Measurements from ENCODE around the gene SLC9A3.

SLC9A3 gene

DNA sequence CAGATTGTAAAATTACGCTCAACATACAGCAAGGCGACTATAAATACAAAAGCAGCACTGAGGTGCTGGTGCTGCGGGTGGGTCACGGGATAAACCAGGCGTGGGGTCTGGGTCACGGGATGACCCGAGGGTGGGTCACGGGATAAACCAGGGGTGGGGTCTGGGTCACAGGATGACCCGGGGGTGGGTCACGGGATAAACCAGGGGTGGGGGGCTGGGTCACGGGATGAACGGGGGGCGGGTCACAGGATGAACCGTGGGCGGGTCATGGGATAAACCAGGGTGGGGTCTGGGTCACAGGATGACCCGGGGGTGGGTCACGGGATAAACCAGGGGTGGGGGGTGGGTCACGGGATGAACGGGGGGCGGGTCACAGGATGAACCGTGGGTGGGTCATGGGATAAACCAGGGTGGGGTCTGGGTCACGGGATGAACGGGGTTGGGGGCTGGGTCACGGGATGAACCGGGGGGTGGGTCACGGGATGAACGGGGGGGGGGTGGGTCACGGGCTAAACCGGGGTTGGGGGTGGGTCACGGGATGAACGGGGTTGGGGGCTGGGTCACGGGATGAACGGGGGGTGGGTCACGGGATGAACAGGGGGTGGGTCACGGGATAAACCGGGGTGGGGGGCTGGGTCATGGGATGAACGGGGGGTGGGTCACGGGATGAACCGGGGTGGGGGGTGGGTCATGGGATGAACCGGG is 30.2 kb upstream of the SLC9A3 start:
- DNase-seq: no peak

DNA sequence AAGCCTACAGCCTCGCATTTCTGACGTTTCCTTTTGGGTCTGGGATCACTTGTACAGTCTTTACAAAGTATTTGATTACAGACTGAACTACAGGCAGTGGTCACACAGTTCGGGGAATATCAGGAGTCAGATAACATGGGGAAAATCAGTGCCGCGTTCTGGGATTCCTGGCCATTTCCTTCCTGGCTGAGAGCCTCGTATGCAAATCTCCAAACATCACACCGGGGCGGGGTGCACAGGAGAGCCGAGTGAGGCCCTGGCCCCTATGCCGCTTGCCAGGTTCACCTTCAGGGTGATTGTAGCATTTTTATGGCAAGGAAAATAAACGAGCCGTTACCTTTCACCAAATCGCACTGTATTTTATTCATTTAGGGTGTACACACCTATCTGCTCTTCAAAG is 29.6 kb upstream of the SLC9A3 start:
- no peak for DNase-seq

DNA sequence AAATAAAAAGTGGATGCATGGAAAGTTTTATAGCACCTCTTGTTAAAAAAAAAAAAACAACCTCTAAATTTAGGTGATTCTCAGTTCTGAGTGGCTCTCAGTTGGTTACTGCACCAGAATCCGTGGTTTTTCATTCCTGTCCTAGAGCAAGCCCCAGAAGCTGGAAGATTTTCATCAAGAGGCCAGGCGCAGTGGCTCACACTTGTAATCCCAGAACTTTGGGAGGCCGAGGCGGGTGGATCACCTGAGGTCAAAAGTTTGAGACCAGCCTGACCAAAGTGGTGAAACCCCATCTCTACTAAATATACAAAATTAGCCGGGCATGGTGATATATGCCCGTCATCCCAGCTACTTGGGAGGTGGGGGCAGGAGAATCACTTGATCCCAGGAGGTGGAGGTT is 27.2 kb upstream of the SLC9A3 start:
- DNase-seq: no peak

DNA sequence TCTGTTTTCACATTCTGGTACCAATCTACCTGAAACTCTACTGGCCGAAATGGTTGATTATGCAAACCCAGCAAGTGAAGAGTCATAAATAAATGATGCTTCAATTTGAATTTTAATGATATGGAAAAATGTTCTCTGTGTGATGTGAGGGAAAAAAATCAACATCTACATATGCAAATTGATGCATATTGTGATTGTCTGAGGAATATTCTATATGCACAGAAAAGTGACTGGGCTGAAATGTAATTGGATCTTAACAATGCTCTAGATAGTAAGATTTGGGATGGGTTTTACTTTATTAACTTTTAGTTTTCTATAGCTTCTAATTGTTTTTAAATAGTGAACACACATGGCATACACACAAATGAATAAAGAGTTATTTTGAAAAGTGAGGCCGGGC is 25.0 kb upstream of the SLC9A3 start:
- DNase-seq: no peak

DNA sequence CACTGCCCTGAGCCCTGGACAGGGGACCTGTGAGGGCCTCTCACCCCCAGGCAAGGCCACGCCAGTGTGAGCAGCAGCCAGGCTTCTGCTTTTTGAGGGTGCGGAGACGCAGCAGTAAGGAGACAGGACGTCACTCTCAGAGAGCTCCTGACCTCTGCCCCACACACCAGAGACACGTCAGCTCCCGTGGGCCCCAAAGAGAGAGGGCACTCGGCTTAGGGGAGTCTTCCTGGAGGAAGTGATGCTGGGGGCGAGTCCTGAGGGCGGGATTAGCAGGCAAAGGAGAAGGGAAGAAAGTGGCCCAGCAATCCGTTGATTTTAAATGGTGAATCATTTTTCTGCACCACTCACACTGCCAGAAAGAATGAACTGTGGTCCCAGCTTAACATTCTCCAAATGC is 24.0 kb upstream of the SLC9A3 start:
- no peak for DNase-seq

DNA sequence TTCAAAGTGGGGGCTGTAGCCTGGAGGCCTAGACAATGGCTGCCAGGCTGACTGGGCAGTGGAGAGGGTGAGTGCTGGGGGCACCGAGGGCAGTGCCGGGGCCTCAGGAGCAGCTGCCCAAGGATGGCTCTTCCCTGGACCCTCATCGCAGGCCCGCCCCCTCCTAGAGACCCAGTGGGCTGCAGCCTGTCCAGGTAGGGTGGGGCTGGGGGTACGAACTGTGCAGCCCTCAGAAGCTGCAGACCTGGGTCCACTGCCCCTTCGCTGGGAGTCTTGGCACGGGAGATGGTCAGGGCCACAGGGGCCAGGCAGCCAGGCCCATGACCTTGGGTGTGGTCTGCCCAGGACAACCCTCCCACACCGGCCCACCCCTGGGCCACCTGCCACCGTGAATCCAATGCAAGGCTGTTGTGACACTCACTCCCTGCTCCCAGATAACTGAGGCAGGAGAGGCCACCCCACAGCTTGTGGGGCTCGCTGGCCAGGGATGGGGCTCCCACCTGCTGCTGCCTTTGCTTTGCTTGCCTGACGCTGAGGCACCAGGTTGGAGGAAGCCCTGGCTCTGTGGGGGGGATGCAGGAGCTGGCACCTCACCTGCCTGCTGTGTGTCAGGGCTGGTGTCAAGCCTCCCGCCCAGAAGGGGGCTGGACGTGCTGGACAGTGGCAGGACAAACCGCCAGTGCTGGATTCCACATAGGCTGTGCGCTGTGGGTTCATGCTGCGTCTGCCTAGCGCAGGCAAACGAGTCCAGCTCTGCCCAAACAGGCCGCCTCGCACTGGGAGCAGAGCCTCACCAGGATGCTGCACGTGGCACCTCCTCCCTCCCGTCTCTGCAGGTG is 23.1 kb upstream of the SLC9A3 start:
- no peak for DNase-seq

DNA sequence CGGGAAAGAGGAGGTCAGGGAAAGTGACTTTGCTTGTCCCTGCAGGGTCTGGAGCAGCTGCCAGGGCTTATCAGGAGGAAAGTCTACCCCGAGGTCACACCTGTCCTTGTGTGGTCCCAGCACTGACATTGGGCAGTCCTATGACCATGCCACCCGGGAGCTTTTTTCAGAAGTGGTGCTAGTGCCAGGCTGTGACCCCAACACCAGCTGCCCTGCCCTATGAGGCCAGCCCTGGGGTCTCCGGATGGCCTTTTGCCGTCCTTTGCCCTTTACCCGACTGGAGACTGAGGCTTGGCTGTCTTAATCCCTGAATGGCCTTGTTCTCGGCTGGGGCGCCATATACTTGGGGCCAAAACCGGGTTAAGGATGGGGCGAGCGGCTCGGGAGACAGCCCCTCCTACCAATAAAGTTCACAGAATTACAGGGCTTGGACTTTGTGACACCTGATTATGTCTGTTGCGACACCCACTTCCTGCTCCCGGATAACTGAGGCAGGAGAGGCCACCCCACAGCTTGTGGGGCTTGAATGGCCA is 22.2 kb upstream of the SLC9A3 start:
- DNase-seq: no peak

DNA sequence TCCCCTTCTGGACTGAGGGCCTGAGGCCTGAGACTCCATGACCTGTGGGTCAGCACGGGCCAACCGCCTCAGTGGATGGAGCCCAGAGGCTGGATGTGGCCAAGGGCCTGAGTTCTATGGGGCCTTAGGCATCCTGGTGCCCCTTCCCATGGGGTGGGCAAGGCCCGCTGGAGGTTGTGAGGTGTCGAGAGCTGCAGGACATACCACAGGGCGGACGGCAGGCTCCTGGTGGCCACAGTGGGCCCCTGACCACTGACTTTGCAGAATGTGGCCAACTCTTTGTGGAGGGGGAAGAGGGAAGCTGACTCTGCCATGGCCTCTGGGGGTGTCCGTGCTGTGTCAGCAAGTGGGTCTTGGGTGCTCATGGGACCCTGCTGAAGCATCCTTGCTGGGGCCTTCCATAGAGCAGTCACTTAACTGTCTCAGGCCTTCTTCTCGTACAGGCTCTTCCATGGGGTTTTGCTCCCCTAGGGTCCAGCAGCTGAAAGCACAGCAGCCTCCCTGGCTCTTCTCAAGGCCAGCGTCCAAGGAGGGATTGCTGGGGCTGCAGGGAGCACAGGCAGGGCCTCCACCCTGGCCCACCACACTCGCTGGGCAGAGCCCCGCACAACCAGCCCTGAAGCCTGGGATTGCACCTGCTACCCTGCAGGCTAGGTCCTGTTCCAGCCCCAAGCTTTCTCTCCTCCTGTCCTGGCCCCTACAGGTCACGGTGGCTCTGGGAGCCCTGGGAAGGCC is 21.6 kb upstream of the SLC9A3 start:
- no peak for DNase-seq

DNA sequence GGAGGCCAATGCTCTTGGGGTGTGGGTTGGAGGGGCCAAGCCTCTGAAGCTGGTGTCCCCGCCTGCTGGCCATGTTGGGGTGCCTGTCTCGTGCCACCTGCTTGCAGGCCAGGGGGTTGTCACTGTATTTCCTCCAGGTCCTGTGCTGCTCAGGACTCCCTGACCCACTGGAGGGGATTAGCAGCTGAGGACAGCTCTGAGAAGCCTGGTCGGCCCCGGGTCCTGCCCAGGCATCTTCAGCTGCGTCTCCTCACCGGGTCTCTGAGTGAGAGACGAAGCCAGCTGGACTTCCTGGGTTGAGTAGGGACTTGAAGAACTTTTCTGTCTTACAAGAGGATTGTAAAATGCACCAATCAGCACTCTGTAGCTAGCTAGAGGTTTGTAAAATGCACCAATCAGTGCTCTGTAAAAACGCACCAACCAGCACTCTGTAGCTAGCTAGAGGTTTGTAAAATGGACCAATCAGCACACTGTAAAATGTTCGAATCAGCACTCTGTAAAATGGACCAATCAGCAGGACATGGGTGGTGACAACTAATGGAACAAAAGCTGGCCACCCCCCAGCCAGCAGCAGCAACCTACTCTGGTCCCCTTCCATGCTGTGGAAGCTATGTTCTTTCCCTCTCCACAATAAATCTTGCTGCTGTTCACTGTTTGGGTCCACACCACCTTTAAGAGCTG is 20.6 kb upstream of the SLC9A3 start:
- DNase-seq: no peak

DNA sequence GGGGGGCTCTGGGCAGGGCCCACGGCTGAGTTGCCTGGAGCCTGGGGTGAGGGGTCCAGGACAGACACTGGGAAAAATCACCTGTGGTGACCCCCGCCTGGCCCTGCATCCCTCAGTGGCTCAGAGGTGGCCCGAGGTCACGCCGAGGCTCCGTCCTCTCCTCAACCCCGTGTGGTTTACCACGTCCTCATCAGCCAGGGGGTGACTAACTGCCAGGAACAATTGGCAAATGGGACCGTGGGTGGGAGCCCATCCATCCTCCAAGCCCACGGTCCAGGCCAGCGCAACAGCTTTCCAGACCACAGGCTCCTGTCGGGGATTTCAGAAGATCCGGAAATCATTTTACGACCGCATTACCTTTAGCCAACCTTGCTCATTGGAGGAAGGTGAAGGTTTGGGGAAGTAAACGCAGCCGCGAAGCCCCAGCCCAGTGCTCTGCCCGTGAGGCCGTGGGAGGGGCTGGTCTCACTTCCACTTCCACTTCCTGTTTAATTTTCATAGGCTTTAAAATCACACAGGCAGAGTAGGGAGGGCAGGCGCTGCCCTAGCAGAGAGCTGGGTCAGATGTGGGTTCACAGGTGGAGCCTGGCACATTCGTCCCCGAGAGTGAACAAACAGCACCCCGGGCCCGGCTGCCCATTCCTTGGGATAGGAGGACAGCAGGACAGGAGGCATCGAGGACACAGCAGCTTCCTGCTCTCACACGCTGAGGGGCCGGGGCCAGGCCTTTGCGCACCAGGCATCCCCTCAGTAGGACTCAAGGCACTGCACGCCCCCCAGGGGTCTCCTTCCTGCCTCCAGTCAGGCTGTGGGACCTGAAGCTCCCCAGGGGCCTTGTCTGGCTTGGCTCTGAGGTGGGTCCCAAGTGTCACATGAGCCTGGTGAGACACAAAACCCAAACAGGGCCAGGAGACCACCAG is 19.8 kb upstream of the SLC9A3 start:
- DNase-seq: peak; percentile 69

DNA sequence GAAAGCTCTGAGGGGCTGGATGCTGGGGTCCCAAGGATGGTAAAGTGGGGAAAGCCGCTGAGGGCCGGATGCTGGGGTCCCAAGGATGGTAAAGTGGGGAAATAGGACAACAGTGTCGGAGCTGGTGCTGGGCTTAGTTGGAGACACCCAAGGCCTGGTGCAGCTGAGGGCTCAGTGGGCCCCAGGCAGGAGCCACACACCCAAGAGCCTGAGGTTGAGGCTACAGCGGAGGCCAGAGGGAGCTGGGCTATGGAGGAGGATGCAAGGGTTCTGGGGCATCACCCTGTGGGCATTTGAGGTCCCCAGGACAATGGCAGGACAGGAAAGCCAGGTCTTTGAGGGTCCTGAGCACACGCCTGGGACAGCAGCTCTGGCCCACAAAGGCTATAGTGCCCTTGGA is 19.1 kb upstream of the SLC9A3 start:
- no peak for DNase-seq

DNA sequence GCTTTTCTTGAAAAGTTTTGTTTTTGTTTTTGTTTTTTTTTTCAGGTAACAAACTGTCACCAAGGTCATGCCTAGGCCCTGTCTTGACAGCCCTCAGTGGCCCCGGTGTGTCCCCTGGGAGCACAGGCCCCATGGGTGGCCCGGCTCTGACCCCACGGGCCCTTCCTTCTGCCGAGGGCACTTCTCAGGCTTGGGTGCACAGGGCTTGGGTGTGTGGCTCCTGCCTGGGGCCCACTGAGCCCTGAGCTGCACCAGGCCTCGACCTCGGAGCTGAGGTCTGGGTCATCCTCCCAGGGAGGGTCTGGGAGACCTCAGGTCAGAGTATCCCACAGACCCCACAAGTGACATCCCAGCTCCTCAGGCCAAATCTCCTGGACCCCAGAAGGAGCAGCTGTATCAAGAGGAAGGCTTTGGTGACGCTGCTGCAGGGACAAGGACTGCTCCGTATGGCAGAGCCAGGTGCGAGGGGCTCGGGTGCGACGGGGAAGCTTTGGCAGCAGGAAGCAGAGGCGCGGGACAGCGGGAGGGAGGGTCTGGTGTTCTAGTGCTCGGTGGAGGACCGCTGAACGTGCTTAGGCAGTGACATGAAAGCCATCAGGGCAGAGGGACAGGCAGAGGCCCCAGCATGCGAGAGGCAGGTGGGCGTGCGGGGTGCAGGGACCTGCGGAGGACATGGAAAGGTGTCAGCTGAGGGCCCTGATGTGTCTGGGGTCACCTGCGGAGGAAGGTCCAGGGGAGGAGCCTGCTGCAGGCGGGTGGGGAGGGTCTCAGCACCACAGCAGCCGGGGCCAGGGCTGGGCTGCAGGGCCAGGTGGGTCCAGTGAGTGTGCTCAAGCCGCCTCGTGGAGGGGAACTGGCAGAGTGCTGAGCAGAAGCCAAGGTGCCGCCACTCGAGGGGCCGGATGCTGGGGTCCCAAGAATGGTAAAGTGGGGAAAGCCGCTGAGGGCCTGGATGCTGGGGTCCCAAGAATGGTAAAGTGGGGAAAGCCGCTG is 18.4 kb upstream of the SLC9A3 start:
- no peak for DNase-seq

DNA sequence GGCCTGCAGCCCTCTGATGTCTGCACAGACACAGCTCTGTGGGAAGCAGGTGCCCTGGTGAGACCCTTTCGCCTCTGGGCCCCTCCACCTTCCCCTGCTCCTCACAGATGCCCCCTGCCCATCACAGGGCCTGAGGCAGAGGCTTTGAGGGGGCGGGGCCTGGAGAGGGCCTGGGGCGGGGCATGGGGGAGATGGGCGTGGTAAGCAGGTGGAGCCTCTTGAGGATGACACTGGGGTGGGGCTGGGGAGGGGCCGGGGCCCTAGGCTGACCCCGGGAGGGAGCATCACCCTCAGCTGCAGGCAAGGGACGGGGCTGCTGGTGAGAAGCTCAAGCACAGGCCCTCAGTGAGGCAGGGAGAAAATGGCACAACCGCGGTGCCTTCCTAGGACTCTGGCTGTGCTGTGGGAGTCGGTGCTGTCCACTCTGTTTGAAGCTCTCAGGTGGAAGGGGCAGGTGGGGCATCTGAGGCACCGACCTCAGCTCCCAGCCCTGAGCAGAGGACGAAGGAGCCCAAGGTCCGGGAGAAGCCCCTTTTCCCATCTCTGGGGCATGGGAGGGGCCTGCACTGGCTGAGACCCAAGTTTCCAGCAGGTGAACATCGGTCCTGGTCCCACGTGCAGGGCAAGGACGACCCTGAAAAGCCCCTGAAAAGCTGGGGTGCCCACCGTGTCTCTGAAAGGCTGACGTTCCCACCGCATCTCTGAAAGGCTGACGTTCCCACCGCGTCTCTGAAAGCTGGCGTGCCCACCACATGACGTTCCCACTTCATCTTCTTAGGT is 17.5 kb upstream of the SLC9A3 start:
- no peak for DNase-seq

DNA sequence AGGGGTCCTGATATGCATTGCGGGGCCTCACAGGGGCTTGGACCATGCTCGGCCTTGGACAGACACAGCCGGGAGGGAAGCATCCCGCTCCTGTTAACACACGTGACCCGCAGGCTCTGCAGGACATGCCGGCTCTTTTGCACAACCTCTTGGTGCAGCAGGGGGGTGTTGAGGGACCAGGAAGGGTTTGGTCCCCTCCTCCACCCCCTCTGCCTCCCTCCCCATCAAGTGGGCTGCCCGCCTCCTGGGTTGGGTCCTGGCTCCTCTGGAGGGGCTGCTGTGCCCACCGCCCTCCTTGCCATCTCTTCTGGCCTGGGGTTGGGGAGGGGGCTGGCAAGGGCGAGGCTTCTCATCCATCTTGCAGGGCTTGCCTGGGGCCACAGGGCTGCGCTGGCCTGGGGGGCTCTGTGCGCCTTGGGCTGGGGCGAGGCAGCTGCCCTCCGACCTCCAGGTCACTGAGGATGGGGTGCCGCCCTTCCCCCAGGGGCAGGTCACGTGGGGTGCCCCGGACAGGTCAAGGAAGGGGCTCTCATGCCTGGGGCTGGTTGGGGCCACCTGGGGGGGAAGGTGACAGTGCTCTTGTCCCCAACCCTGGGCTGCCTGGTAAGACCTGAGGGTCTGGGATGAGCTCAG is 16.8 kb upstream of the SLC9A3 start:
- no peak for DNase-seq

DNA sequence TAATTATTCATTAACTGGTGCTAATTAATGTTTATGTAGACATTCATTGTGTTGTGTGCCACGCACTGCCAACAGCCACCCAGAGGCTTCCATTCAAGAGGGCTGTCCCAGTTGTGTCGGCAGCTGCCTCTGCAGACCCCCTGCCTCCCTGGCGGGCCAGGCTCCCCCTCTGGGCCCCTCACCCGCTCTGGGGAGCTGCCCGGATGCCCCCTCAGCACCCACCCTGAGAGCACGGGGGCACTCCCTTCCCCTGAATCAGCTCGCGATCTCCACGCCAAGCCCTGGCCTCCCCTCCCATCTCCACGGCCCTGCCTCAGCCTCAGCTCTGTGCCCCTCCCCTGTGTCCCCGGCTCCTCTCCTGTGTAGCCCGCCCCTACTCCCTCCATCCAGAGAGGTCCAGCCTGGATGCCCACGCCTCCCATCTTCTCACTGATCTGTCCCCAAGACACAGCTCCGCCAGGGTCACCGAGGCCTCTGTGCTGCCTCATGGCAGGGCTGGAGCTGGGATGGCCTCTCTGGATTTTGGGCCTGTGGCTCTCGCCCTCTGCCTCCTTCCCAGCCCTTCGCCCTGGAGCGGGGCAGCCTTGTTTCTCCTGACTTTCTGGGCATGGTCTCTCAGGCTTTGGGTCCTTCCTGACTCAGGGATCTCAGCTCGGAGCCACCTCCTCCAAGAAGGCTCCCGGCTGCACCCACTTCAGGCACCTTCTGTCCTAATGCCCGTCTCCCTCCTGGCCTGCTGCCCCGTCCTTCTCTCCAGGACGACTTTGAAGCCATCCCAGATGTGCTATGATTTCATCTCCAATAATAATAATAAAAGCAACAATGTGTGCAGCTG is 16.0 kb upstream of the SLC9A3 start:
- DNase-seq: no peak

DNA sequence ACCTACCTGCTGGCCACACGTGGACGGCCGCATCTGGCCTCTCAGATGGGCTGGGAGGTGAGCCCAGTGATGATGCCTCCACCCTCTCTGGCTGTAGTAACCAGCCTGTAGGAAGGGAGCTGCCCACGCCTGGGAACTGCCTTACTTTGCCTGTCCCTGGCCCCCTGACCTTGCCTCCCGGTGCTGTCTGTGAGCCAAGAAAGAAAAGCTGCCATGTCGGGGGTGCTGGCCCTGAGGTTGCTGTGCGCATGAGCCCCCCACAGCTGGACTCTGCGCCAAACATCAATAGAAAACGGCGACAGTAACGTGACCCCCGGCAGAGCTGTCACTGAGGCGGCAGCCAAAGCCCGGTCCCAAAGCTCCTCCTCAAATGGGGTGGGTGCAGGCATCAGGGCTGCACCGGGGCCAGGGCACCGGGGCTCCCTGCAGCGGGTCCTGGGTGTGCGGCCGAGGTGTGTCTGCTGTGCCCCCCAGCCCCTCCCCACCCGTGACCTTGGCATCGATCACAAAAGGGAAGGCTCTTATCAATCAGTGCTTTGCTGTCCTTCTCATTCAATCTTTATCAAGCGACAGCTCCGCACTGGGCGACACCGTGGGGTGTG is 15.3 kb upstream of the SLC9A3 start:
- no peak for DNase-seq

DNA sequence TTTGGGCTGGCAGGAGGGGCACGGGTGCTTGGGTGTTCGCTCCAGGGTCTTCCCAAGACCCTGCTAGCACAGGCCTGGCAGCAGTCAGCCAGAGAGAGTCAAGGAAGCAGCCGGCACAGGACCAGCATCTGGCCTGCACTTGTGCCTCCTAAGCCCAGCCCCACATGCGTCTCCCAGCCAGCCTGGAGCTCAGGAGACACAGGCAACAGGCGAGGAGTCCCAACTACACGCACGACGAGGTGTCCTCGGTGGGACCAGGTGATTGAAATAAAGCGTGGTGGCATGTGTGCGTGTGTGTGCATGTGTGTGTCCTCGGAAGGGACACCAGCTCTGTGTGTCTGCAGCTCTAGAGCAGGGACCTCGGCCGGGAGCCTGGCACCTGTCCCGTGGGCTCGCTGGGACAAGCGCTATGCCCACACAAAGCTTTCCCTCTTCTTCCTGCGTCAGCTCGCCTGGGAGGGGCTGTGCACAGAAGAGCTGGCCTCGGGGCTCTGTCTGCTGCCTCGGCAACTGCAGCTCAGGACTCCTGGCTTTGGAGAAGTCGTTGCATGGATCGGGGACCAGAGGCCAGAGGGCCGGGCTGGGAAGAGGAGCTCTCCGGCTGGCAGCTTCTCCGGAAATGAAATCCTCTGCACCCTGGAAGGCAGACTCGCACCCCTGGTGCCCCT is 14.7 kb upstream of the SLC9A3 start:
- no peak for DNase-seq
